Ascending aorta (tissue), 2 donors: ENCODE measurements around the gene BMPER. TPM values are rescaled to one million over a fixed set of nuclear protein-coding genes. Genes with fewer than 3 reads are reported as not detected.

Experiments
- DNase-seq, 2 donors: peaks; one replicate each; pipeline ENCODE4 v3.0.0-alpha.2; 2019; ENCODE audit warnings: low spot score in 2 of 2
- H3K27ac ChIP-seq, 2 donors: fragments of 200-600 bp; sonication (generic); one replicate each; pipeline ENCODE4 v1.5.1; 2016 to 2017; ENCODE audit warnings: mild to moderate bottlenecking in 1 of 2
- H3K27me3 ChIP-seq: fragments of 200-600 bp; sonication (generic); one replicate; pipeline ENCODE4 v1.5.1; 2017
- H3K36me3 ChIP-seq, 2 donors: fragments of 200-600 bp; sonication (generic); one replicate each; pipeline ENCODE4 v1.5.1; 2016
- H3K4me1 ChIP-seq, 2 donors: fragments of 200-600 bp; sonication (generic); one replicate each; pipeline ENCODE4 v1.5.1; 2016 to 2017; ENCODE audit warnings: mild to moderate bottlenecking in 1 of 2
- H3K4me3 ChIP-seq, 2 donors: fragments of 200-600 bp; sonication (generic); one replicate each; pipeline ENCODE4 v1.5.1; 2016 to 2017; ENCODE audit warnings: mild to moderate bottlenecking in 1 of 2
- H3K9me3 ChIP-seq, 2 donors: fragments of 200-600 bp; sonication (generic); one replicate each; pipeline ENCODE4 v1.5.1; 2016
- intact Hi-C: fragments of 100-400 bp; cut with DNase I; formaldehyde crosslinking; loops from one replicate; pipeline ENCODE4 v1.15.1; 2023
- total RNA-seq: library from RNA; depleted of rRNA; stranded (reverse); fragments of >200 nt; gene quantifications from one replicate; pipeline ENCODE4 v1.1.0, GENCODE V29; 2016
- TF ChIP-seq, protein P1 (sequence below), 3 experiments: fragments of 200-600 bp in 2 of 3; fragments of 450-650 bp in 1 of 3; sonication (generic) in 2 of 3; IDR thresholded peaks; one replicate each; pipeline ENCODE4 v1.5.1; 2016 to 2019; ENCODE audit warnings: antibody characterized with exemption in 3 of 3, mild to moderate bottlenecking in 1 of 3, moderate library complexity in 1 of 3

Gene BMPER
- total RNA-seq, 1 donor from 2014 or later, result not detected

DNA sequence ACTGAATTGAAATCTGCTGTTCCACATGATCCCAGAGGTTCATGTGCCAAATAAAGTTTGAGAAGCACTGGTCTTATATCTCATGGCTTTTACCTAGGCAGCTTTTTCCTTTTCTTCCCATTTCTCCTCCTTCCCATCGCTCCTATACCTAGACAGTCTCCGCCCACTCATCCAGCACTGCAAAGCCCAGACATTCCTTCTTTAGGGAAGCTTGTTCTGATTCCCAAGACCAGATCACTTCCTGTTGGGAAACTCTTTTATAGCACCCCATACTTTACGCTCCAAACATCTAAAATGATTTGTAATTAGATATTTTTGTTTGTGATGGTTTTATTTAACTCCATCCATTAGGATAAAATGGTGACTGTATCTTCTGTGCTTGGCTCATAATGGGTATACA, 75.9 kb downstream of the BMPER start:
- no peaks in the 10 kb centered on the region for H3K27me3 ChIP-seq
- TF ChIP-seq, protein P1, sequence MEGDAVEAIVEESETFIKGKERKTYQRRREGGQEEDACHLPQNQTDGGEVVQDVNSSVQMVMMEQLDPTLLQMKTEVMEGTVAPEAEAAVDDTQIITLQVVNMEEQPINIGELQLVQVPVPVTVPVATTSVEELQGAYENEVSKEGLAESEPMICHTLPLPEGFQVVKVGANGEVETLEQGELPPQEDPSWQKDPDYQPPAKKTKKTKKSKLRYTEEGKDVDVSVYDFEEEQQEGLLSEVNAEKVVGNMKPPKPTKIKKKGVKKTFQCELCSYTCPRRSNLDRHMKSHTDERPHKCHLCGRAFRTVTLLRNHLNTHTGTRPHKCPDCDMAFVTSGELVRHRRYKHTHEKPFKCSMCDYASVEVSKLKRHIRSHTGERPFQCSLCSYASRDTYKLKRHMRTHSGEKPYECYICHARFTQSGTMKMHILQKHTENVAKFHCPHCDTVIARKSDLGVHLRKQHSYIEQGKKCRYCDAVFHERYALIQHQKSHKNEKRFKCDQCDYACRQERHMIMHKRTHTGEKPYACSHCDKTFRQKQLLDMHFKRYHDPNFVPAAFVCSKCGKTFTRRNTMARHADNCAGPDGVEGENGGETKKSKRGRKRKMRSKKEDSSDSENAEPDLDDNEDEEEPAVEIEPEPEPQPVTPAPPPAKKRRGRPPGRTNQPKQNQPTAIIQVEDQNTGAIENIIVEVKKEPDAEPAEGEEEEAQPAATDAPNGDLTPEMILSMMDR (IDR thresholded peaks at IDR 0.05), result no peak
- no peaks in the 10 kb centered on the region for H3K36me3 ChIP-seq
- no peak overlapping the region for H3K4me3 ChIP-seq
- intact Hi-C loops, result no loop called here
- no peaks in the 10 kb centered on the region for H3K9me3 ChIP-seq
- H3K27ac ChIP-seq, result no peak overlapping the region
- no peak for DNase-seq
- no peaks in the 10 kb centered on the region for H3K4me1 ChIP-seq

DNA sequence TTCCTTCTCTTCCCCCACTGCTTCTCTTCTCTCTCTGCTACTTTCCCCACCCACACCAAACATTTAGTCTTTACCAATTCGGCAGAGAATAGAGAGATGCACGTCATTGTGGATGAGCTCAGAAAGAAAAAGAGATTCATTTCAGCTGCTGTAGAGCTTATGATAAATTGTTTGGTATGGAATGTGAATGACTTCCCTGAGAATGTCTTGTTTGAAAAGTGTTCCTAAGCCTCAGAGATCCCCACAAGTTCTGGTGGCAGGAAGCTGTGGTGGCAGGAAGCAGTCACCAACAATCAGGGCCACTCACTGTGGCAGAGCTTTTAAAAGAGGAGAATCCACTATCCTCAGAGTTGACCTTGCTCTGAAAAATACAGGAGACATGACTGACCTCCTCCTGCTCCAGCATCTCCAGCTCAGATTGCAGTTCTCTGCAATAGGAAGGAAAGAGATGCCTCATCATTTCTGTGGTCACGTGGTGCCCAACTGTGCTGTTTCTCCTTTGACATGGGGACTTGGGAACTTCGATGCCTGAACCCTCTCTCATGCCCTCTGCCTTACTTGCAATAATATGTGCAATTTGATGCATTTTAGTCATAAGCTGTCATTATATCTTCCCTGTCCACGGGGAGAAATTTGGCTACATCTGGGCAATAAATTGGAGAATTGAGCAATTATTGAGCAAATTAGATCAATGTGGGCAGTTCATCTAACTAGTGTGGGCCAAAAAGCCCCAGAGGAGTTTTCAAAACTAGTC, 76.5 kb downstream of the BMPER start:
- H3K27me3 ChIP-seq, result no peaks in the 10 kb centered on the region
- intact Hi-C loops, result no loop called here
- TF ChIP-seq, protein P1 (IDR thresholded peaks at IDR 0.05), result no peak

DNA sequence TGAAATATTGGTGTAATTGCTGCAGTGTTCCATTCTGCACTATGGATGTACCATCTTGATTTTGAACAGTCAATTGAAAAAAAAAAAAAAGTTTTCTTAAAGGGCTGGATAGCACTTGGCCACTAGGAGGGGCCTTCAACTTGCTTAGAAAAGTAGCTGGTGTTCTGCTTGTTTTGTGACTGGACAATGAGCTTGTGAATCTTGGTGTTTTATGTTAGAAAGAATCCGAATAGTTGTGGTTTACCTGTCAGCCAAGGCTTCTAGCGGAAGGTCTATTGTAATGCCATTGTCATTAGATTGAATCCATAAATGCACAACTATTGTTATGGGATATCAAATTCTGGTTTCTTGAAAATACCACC, 77.1 kb downstream of the BMPER start:
- DNase-seq, result no peak
- Histone ChIP-seq H3K27me3 (no peaks in the 10 kb centered on the region), H3K36me3 (no peaks in the 10 kb centered on the region), H3K27ac (no peak overlapping the region), H3K4me3 (no peak overlapping the region), H3K9me3 (no peaks in the 10 kb centered on the region), H3K4me1 (no peaks in the 10 kb centered on the region)
- TF ChIP-seq, protein P1 (IDR thresholded peaks at IDR 0.05), result peak in 1 of 3 experiments; percentile 8
- intact Hi-C loops, result no loop called here

More for the DNA sequence above, 76.5 kb downstream of the BMPER start:
- H3K4me1 ChIP-seq, result no peaks in the 10 kb centered on the region
- H3K9me3 ChIP-seq, result no peaks in the 10 kb centered on the region
- H3K36me3 ChIP-seq, result no peaks in the 10 kb centered on the region
- no peak for DNase-seq
- H3K27ac ChIP-seq, result no peak overlapping the region
- H3K4me3 ChIP-seq, result no peak overlapping the region

DNA sequence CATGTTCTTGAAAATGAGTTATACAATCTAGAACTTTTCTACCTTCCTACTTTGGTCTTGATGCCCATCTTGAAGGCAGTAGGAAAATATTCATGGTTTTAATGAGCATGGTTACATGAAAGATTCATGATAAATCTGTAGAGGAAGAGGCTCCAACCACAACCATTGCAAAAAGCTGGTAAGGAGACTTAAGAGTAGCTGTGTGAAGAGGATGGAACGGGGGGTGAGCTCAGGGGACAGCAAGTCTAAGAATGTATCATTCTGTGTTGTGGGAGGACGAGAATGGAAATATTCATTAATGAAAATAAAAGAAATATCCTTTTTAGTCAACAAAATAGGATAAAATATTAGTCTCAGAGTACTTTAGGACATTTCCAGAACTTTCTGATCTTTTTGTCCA, 81.1 kb downstream of the BMPER start:
- intact Hi-C loops, result no loop called here
- H3K27ac ChIP-seq, result no peak overlapping the region
- no peaks in the 10 kb centered on the region for H3K27me3 ChIP-seq

DNA sequence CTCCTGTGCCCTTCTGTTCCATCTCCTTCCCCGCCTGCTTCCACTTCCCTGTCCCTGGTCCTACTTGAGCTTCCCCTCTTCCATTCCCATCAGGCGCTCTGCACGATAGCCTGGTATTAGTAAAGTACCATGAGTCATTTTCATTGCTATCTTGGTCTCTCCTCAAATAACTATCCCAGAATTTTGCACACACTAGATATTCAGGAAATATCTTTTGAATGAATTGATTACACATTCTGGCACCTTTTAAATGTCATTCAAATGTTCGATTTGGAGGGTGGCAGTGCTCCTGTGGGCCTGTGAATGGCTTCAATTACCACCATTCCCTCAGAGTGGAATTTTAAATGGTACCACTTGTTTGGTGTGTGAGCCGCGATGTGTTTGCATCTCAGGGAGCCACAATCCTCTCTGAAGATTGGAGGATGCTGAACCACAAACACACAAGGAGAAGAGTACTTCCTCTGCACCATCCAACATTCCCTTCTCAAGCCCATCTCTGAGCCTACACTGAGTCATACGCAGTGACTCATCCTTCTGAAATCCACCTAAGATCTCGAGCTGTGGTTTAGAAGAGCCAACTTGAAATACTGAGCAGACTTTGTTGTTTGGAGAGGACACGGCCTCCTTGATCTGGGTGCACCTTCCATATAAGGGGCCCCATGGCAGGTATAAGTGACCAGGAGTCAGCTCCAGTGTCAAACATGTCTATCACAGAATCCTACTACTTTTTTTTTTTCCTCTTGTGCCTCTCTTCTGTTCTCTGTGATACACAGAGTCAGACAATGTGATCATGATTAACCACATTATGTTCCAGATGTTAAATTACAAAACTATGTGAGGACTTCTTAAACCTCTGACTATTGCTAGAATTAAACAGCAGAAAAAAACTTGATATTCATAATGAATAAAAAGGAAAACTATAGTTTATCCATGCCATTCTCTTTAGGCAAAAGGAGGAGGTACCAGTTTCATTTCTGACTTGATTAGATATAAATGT, 81.9 kb downstream of the BMPER start:
- no peaks in the 10 kb centered on the region for H3K27me3 ChIP-seq
- intact Hi-C loops, result no loop called here
- TF ChIP-seq, protein P1 (IDR thresholded peaks at IDR 0.05), result no peak
- DNase-seq, result no peak
- no peak overlapping the region for H3K4me3 ChIP-seq
- H3K27ac ChIP-seq, result no peak overlapping the region
- H3K36me3 ChIP-seq, result no peaks in the 10 kb centered on the region
- H3K9me3 ChIP-seq, result no peaks in the 10 kb centered on the region
- no peaks in the 10 kb centered on the region for H3K4me1 ChIP-seq

More for the DNA sequence above, 81.1 kb downstream of the BMPER start:
- no peaks in the 10 kb centered on the region for H3K4me1 ChIP-seq
- TF ChIP-seq, protein P1 (IDR thresholded peaks at IDR 0.05), result no peak
- DNase-seq, result no peak
- no peaks in the 10 kb centered on the region for H3K36me3 ChIP-seq
- no peaks in the 10 kb centered on the region for H3K9me3 ChIP-seq
- no peak overlapping the region for H3K4me3 ChIP-seq
